Measurements from ENCODE around the gene TMEM47.

The TMEM47 gene

DNA sequence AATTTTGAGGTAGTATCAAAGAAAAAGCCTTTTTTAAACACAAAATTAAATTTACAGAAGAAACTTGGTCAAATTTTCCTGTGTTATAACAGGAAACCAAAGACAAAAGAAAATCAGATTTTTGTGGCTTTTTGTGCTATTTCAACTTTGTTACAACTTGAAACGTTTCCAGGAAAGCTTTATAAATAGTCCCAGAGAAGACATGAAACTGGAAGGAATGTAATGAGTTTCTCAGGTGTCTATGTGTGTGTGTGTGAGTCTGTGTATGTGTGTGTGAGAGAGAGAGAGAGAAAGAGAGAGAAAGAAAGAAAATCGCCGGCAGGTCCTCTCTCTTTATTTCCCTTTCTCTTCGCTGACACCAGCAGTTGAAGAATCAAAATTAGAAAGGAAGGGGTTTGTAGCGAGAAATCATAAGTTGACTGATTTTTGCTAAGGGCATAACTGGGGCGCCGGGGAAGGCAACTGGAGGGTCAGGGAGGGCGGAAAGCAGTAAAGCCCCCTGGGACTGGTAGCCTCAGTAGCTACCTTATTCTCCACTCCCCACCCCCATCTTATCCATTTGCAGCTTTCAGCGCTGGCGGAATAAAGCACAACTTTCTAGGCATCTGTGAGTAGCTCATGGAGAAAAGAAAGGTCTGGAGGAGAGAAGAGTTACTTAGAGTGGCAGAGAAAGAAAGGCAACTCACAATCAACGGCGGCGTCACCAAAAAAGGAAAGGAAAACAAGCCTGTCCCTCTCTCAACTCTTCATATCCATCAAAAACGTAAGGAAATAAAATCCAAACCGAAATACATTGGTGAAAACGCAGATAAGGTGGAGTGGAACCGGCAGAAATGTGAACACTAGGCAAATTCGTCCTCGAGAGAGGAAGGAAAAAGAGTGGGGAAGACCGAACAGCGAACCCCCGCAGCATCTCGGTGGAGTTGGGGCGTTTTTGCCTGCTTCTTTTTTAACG is 1.3 kb downstream of the TMEM47 start:
- TF ChIP-seq, protein P1, sequence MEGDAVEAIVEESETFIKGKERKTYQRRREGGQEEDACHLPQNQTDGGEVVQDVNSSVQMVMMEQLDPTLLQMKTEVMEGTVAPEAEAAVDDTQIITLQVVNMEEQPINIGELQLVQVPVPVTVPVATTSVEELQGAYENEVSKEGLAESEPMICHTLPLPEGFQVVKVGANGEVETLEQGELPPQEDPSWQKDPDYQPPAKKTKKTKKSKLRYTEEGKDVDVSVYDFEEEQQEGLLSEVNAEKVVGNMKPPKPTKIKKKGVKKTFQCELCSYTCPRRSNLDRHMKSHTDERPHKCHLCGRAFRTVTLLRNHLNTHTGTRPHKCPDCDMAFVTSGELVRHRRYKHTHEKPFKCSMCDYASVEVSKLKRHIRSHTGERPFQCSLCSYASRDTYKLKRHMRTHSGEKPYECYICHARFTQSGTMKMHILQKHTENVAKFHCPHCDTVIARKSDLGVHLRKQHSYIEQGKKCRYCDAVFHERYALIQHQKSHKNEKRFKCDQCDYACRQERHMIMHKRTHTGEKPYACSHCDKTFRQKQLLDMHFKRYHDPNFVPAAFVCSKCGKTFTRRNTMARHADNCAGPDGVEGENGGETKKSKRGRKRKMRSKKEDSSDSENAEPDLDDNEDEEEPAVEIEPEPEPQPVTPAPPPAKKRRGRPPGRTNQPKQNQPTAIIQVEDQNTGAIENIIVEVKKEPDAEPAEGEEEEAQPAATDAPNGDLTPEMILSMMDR (conservative IDR thresholded peaks at IDR 0.05; ENCODE audit: low read depth, low read length): no peak
- no peak for DNase-seq (ENCODE audit: low read depth)
- peak overlapping the region; percentile 57 for H3K4me3 ChIP-seq (ENCODE audit: low read length)

DNA sequence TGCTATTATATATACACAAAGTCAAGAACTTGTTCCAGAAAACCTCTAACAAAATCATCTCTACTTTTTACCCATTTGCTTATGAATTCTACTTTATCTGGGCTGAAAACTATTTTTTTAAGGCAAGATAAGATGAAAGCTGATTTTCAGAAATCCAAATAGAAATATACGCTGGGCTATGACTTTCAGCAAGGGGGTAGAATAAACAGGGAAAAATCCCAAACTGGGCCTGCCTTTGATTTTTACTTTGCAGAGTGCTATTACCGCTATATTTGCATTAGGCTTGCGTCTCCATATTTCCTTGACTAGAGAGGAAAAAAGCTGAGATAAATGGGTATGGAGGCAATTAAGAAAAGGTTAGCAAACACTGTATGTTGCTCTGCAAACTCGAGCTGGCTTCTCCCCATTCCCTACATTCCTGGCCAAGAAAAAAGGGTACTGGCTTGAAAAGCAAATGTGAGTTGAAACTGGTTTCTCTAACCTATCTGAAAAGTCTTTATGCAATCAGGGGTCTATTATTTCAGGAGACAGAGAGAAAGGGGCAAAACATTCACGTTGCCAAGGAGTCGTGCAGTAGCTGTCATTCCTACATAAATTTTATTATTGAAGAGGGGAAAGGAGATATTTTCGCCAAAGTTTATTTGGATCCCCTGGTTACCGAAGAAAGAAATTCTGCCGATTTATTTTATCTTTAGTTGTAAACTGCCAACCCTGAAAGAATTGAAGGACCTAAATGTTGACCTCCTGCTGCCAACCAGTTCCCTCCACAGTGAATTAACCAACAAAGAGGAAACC is 2.2 kb downstream of the TMEM47 start:
- no peak for DNase-seq (ENCODE audit: low read depth)
- peak overlapping the region; percentile 57 for H3K4me3 ChIP-seq (ENCODE audit: low read length)
- TF ChIP-seq, protein P1 (conservative IDR thresholded peaks at IDR 0.05; ENCODE audit: low read depth, low read length): no peak

DNA sequence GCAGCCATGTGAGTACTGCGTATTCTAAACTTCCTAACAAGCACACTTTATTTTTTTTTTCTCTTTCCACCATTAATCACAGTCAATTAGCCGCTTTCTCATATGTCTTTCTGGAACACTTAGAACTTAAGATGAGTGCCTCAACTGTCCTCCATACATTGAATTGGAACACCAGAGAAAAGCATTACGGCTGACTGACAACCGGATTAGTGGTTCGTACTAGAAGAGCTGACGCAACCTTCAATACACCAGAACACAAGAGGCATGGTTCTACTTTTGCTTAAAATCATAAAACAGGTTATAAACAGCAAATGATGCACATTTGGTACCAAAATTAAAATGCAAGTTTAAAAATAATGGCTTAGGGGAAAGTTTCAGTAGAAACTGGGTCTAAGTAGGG is 3.3 kb downstream of the TMEM47 start:
- TF ChIP-seq, protein P1 (conservative IDR thresholded peaks at IDR 0.05; ENCODE audit: low read depth, low read length): no peak
- H3K4me3 ChIP-seq (ENCODE audit: low read length): peak overlapping the region; percentile 5
- peak; percentile 36 for DNase-seq (ENCODE audit: low read depth)

DNA sequence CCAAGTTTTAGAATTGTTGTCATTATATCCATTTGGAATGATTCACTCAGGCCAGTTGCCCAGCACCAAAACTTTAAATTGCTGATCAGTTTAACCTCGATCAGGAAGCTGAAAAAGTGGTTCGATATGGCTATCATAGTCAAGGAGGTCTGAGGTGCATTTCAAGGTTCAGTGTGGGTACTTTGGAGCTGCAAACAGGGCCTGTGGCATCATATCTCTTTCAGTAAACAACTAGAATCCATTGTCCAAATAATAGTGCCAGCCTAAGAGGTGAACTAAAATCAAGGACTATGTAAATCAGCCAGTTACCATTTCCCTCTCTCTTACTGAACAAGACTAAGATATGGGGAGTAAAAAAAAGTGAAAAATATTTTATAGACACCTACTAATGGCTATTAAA is 14.2 kb downstream of the TMEM47 start:
- no peak for DNase-seq (ENCODE audit: low read depth)
- TF ChIP-seq, protein P1 (conservative IDR thresholded peaks at IDR 0.05; ENCODE audit: low read depth, low read length): no peak
- no peak overlapping the region for H3K4me3 ChIP-seq (ENCODE audit: low read length)

DNA sequence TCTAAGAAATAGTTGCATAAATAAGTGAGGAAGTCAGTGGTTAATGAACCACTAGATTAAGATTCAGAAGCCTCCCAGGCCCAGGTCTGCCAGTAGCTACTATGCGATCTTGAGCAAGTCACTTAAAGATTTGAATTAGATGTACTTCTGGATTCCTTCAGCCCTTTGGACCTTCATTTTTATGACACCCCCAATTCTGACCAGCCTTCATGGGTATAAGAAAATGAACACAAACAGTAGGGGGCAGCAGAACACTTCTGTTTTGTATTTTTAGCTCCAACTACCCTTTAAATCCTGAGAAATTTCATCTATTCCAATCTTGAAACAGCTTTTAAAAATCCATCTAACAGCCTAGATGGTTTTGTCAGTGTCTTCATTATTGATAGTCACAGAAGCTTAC is 19.0 kb downstream of the TMEM47 start:
- TF ChIP-seq, protein P1 (conservative IDR thresholded peaks at IDR 0.05; ENCODE audit: low read depth, low read length): peak; percentile 44
- no peak for DNase-seq (ENCODE audit: low read depth)
- no peak overlapping the region for H3K4me3 ChIP-seq (ENCODE audit: low read length)

DNA sequence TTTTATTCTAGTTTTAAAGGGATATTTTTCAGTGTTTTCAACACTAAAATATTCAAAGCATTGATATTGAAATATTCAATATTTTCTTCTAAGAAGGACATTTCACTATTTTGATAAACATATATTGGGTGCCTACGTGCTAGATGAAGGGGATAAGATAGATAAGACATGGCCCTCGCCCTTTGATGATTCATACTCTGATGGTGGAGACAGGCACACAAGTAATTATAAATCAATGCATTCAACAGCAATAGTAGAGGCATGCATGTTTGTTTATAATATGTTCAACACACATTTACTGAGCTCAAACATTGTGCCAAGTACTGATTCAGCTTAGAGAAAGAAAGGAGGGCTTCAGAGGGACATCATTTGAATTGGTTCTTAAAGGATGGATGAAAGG is 22.7 kb downstream of the TMEM47 start:
- TF ChIP-seq, protein P1 (conservative IDR thresholded peaks at IDR 0.05; ENCODE audit: low read depth, low read length): no peak

More for the DNA sequence above, 22.7 kb downstream of the TMEM47 start:
- no peak for DNase-seq (ENCODE audit: low read depth)
- no peak overlapping the region for H3K4me3 ChIP-seq (ENCODE audit: low read length)
